OCI-LY3 (cell line): ENCODE results near the gene APOA4.

Experiments
- EZH2phosphoT487 ChIP-seq: fragments of 200-600 bp; shearing (Covaris generic); IDR thresholded peaks from 2 replicates; pipeline ENCODE4 v1.6.1; 2018; ENCODE audit warnings: antibody characterized with exemption, mixed run types, low read depth
- TF ChIP-seq, protein P1 (sequence below): fragments of 200-600, 300-600 bp; sonication (generic); IDR thresholded peaks from 2 replicates; pipeline ENCODE4 v1.5.1; 2014; ENCODE audit warnings: antibody characterized with exemption, low read length, low read depth

- TF ChIP-seq, protein P1, sequence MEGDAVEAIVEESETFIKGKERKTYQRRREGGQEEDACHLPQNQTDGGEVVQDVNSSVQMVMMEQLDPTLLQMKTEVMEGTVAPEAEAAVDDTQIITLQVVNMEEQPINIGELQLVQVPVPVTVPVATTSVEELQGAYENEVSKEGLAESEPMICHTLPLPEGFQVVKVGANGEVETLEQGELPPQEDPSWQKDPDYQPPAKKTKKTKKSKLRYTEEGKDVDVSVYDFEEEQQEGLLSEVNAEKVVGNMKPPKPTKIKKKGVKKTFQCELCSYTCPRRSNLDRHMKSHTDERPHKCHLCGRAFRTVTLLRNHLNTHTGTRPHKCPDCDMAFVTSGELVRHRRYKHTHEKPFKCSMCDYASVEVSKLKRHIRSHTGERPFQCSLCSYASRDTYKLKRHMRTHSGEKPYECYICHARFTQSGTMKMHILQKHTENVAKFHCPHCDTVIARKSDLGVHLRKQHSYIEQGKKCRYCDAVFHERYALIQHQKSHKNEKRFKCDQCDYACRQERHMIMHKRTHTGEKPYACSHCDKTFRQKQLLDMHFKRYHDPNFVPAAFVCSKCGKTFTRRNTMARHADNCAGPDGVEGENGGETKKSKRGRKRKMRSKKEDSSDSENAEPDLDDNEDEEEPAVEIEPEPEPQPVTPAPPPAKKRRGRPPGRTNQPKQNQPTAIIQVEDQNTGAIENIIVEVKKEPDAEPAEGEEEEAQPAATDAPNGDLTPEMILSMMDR = no peak
- TF ChIP-seq EZH2phosphoT487 = no peak
These were observed 30.8 kb downstream of the APOA4 start for GRCh38 chr11:116792144-116792868.
